ENCODE measurements around the gene ARRDC3. TPM values are rescaled to one million over a fixed set of nuclear protein-coding genes. Genes with fewer than 3 reads are reported as not detected.
A peak's percentile ranks its signal among the peaks of the same experiment; 100 is the strongest.

Gene ARRDC3, protein sequence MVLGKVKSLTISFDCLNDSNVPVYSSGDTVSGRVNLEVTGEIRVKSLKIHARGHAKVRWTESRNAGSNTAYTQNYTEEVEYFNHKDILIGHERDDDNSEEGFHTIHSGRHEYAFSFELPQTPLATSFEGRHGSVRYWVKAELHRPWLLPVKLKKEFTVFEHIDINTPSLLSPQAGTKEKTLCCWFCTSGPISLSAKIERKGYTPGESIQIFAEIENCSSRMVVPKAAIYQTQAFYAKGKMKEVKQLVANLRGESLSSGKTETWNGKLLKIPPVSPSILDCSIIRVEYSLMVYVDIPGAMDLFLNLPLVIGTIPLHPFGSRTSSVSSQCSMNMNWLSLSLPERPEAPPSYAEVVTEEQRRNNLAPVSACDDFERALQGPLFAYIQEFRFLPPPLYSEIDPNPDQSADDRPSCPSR
- 100 to 1,000 TPM; 168 to 289 (median 228) TPM for total RNA-seq

DNA sequence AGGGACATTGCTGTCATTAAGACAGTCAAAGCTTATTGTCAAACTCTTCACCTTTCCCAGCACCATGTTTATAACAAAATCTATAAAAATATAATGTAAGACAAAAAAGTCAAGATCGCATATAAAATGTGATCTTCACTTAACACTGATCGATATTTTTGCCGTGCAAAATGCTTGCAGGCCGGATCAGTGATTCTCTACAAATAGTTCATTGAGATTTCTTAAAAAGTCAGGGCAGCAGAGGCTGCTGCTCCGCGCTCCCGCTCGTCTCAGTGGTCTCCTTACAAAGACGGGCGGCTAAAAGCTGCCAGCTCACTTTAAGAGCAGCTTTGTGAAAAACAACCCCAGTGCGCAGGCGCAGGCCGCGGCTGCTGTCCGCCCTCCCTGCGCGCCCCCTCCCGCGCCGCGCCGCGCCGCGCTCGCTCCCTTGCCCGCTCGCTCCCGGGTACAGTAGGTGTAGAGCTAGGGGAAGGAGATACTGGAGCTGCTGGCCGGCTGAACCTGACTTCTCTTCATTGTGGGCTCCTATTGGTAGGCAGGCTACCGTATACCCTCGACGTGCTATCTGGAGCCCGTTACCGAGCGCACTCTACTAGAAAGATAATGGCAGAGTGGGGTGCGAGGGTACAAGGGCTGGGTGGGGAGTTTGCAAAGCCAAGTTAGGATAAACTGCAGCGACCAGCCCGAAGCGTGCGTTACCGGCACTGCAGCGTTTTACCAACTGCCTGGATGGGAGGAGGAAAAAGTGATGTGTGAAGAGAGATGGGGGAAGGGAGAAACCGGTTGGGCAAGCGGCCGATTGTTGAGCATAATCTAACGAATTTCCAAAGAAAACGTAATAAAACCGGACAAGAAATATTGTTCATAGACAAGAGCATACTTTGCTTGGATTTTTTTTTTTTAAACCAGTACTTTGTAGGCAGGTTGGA lies at the start of gene ARRDC3:
ARRDC3 (minus strand) TSS at position 291 of the 929 bp plus-strand sequence; CDS start at position 66, 225 bp downstream.
- intact Hi-C loops (cut with DNase I): loop anchor here (5.0 to 10.0 kb wide), 2 partner anchors 156 to 518 kb away; no protein-coding TSS in a partner anchor
- H3K27me3 ChIP-seq: no peaks in the 10 kb centered on the region
- TF ChIP-seq, protein P1, sequence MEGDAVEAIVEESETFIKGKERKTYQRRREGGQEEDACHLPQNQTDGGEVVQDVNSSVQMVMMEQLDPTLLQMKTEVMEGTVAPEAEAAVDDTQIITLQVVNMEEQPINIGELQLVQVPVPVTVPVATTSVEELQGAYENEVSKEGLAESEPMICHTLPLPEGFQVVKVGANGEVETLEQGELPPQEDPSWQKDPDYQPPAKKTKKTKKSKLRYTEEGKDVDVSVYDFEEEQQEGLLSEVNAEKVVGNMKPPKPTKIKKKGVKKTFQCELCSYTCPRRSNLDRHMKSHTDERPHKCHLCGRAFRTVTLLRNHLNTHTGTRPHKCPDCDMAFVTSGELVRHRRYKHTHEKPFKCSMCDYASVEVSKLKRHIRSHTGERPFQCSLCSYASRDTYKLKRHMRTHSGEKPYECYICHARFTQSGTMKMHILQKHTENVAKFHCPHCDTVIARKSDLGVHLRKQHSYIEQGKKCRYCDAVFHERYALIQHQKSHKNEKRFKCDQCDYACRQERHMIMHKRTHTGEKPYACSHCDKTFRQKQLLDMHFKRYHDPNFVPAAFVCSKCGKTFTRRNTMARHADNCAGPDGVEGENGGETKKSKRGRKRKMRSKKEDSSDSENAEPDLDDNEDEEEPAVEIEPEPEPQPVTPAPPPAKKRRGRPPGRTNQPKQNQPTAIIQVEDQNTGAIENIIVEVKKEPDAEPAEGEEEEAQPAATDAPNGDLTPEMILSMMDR (IDR thresholded peaks at IDR 0.05): no peak
- TF ChIP-seq POLR2A (IDR thresholded peaks at IDR 0.05): peak; percentile 96 to 99
- peak within 1 kb of the TSS; percentile 94 to 100 (median 100) for H3K27ac ChIP-seq
- peak; percentile 97 for DNase-seq
- 0% methylated on average over 37 to 41 of the region's 49 CpGs for WGBS, 2 donors
- peaks cover 2 to 4% of the 10 kb centered on the region in 2 donors for H3K4me1 ChIP-seq
- peak within 1 kb of the TSS; percentile 74 to 83 (median 77) for H3K4me3 ChIP-seq (replicated peaks in 1 of 3)
- H3K9me3 ChIP-seq: no peaks in the 10 kb centered on the region
- peaks cover 0 to under 1% of the 10 kb centered on the region in 2 donors for H3K36me3 ChIP-seq

DNA sequence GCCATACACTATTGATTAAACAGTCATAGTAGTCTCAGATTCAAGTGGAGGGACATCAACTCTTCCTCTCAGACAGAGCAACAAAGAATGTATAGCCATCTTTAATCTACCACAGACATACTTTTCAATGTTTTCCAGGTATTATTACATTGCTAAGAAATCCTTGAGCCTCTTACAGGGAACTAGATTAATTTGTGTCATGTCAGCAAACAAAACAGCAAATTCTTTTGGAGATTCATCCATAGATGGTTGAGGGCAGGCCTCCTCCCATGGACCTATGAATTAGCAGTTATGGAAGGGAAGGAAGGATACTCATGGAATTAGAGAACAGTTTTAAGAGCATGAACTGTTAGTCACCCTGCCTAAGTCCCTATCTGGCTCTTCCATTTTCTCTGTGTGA lies 47.8 kb upstream of the ARRDC3 start:
- H3K36me3 ChIP-seq: no peaks in the 10 kb centered on the region
- TF ChIP-seq POLR2A (IDR thresholded peaks at IDR 0.05): no peak
- TF ChIP-seq, protein P1 (IDR thresholded peaks at IDR 0.05): no peak
- H3K4me1 ChIP-seq: no peaks in the 10 kb centered on the region
- no peaks in the 10 kb centered on the region for H3K9me3 ChIP-seq
- H3K4me3 ChIP-seq (replicated peaks in 1 of 3): no peak overlapping the region
- DNase-seq: no peak
- no peak overlapping the region for H3K27ac ChIP-seq
- H3K27me3 ChIP-seq: no peaks in the 10 kb centered on the region
- intact Hi-C loops (cut with DNase I): no loop called here

DNA sequence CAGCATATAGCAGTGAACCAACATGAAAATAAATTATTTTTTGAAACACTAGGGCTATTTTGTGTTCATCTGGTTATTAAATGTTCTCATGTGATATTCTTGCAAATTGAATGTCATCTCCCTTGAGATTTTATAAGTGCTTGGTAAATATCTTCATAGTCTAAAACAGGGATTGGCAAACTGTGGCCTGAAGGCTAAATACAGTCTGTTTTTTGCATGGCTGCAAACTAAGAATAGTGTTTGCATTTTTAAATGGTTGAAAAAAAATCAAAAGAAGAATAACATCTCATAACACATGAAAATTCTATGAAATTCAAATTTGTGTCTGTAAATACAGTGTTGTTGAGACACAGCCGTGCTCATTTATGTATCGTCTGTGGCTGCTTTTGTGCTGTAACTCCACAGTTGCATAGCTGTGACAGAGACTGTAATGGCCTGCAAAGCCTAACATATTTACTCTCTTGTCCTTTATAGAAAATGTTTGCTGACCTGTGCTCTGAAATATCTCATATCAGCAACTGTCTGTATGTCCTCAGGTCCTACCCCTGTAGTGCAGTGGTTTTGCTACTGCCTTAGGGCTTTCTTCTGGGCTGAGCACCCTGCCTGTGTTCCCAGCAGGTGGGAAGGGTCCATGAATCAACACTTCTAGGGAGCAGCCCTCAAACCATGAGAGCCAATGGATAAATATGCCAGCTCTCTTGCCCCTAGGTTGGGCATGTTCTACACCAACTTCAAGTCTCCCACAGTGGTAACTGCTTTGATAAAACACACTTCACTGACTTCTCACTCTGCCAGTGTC lies 41.7 kb upstream of the ARRDC3 start:
- intact Hi-C loops (cut with DNase I): no loop called here
- Histone ChIP-seq H3K27me3 (no peaks in the 10 kb centered on the region), H3K9me3 (no peaks in the 10 kb centered on the region), H3K36me3 (no peaks in the 10 kb centered on the region), H3K4me3 (replicated peaks in 1 of 3) (no peak overlapping the region), H3K4me1 (no peaks in the 10 kb centered on the region), H3K27ac (no peak overlapping the region)
- TF ChIP-seq POLR2A (IDR thresholded peaks at IDR 0.05): no peak
- TF ChIP-seq, protein P1 (IDR thresholded peaks at IDR 0.05): no peak
- no peak for DNase-seq
- 88 to 96% methylated on average over 2 of the region's 2 CpGs for WGBS, 2 donors

DNA sequence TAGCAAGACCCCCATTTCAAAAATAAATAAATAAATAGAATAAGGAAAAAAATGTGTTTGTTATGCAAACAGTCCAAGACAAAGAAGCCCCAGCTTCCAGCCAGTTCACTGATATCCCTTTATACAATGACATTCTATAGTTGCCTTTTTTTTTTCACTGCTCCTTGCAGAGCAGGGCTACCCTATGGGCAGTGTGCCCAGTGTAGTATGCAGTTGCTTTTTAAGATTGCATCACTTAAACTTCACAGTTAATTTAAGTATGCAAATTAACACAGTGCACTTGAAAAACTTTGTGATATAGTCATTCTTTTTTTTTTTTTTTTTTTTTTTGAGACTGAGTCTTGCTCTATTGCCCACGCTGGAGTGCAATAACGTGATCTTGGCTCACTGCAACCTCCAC lies 40.8 kb upstream of the ARRDC3 start:
- no peaks in the 10 kb centered on the region for H3K9me3 ChIP-seq
- no peak for TF ChIP-seq POLR2A (IDR thresholded peaks at IDR 0.05)
- TF ChIP-seq, protein P1 (IDR thresholded peaks at IDR 0.05): no peak
- intact Hi-C loops (cut with DNase I): no loop called here

More for the DNA sequence above, 40.8 kb upstream of the ARRDC3 start:
- Histone ChIP-seq H3K36me3 (no peaks in the 10 kb centered on the region), H3K4me1 (no peaks in the 10 kb centered on the region), H3K4me3 (replicated peaks in 1 of 3) (no peak overlapping the region), H3K27me3 (no peaks in the 10 kb centered on the region), H3K27ac (no peak overlapping the region)
- no peak for DNase-seq
- WGBS, 2 donors: 78 to 84% methylated on average over 2 of the region's 2 CpGs
